A172 (cell line): ENCODE measurements around the gene GATA1. TPM values are rescaled to one million over a fixed set of nuclear protein-coding genes. Genes with fewer than 3 reads are reported as not detected.
"Not testable (repeated sequence)": the region's sequence is repeated elsewhere in the genome, so short reads cannot be mapped to it uniquely, and the experiment has no call there.

Experiments
- DNase-seq: peaks from one replicate; pipeline ENCODE4 v3.0.0-alpha.2; 2015; ENCODE audit warnings: low spot score
- total RNA-seq: library from RNA; depleted of rRNA; stranded (reverse); fragments of >200 nt; shearing (Covaris generic); gene quantifications from 2 replicates; pipeline ENCODE4 v1.2.3, GENCODE V29; 2014

Gene GATA1
- total RNA-seq, 1 experiment from 2014 or later: not detected

DNA sequence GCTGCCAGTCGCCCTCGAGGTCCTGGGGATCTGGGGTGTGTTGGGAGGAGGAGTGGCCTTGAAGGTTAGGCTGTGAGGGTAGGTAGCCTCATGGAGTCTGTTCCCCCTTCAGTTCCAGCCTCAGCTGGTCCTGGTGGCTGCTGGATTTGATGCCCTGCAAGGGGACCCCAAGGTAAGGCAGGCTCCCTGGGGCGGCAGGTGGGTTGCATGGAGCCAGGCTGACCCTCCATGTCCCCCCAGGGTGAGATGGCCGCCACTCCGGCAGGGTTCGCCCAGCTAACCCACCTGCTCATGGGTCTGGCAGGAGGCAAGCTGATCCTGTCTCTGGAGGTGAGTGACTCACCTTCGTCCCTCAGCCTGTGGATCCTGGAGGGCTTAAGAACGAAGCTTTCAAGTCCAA is 28.3 kb downstream of the GATA1 start:
- DNase-seq: no peak

DNA sequence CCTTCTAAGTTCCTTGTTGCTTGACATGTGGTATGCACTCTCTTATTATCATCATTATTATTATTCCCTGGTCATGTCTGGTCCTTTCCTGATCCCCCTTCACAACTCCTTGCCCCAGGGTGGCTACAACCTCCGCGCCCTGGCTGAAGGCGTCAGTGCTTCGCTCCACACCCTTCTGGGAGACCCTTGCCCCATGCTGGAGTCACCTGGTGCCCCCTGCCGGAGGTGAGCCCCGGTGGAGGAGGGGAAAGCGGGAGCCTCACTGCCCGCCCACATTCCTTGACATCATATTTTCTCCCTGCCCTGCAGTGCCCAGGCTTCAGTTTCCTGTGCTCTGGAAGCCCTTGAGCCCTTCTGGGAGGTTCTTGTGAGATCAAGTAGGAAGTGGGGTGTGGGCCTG is 28.9 kb downstream of the GATA1 start:
- DNase-seq: no peak

GRCh38 chrX:48816014-48816810 is 29.8 kb downstream of the GATA1 start:
- DNase-seq: no peak

DNA sequence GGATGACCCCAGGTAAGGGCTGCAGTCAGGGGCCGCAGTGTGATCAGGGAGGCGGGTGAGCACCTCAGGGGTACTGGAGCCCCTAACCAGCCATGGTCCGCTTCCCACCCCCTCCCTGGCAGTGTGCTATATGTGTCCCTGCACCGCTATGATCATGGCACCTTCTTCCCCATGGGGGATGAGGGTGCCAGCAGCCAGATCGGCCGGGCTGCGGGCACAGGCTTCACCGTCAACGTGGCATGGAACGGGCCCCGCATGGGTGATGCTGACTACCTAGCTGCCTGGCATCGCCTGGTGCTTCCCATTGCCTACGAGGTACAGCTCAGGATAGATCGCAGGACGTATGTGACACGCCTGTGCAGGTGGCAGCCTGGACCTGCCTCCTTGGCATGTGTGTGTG is 31.7 kb downstream of the GATA1 start:
- DNase-seq: no peak

DNA sequence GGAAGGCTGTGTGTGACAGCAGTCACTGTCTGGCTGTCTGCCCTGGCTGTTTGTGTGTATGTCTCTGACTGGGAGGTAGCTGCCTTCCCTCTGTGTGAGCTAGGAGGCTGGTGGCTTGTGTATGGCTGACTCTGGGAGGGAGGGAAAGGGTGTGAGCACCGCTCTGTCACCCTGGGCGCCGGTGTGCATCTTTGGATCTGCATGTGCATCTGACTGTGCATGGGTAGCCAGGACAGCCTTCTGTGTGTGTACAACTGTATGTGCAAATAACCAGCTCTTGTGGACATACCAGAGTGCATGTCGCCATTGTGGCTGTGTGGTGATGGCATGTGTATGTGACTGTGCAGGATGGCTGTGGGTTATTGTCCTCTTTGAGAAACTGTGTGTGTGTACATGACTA is 32.5 kb downstream of the GATA1 start:
- no peak for DNase-seq

- not testable (repeated sequence) for DNase-seq
These were observed 33.0 kb downstream of the GATA1 start for GRCh38 chrX:48819394-48819793.

- DNase-seq: no peak
These were observed 36.7 kb downstream of the GATA1 start for GRCh38 chrX:48823053-48823452.

- no peak for DNase-seq
These were observed 37.7 kb downstream of the GATA1 start for GRCh38 chrX:48824066-48824465.

DNA sequence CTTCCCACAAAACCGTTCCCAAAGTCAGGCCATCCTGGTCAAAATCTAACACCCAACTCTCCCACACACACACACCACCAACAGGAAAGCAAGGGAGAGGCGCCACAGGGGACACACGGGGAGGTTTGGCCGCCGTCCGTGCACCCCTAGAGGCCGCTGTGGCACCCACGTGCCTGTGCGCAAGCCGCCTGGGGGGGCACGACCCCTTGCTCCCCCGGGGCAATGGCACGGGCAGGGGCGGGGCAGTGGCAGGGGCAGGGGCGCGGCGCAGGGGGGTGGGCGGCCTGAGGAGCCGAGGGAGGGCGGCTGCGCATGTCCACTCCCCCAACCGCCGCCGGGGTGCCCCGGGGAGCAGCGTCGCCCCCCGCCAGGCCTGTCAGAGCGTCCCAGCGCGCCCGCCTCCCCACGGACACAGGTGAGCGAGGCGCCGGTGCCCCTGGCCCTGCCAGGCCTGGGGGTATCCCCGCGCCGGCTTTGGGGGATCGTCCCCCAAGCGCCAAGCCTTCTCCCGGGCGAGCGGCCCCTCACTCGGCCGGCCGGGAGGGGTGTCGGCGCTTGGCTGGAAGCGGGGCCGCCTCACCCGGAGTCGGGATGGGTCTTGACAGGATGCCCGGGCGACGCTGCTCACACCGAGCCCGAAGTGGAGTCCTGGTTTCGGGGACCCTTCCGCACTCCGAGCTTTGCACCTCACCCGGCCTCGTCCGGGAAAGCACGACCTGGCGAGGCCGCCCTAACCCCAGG is 39.9 kb downstream of the GATA1 start, which contains the start of gene ERAS:
TSS of gene ERAS (plus strand) at position 379 of the 741 bp plus-strand sequence. CDS start 2,611 bp downstream, outside the sequence.
- no peak for DNase-seq

GRCh38 chrX:48826876-48827653 is 40.7 kb downstream of the GATA1 start:
- no peak for DNase-seq

DNA sequence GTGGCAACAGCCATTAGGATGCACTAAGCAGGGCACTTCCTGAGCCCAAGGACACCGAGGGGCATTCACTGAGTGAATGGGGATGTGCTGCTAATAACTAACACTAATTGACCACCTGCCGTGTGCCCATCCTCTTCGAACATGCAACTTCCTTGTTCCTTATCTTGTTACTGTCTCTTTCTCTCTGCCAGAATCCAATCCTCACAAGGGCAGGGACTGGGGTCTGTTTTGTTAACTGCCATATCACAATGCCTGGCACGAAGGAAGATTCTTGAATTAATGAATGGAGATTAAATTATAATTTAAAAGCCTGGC is 41.2 kb downstream of the GATA1 start:
- DNase-seq: no peak

- no peak for DNase-seq
These were observed 42.8 kb downstream of the GATA1 start for GRCh38 chrX:48829016-48829735.

- no peak for DNase-seq
These were observed 44.9 kb downstream of the GATA1 start for GRCh38 chrX:48831136-48831908.

DNA sequence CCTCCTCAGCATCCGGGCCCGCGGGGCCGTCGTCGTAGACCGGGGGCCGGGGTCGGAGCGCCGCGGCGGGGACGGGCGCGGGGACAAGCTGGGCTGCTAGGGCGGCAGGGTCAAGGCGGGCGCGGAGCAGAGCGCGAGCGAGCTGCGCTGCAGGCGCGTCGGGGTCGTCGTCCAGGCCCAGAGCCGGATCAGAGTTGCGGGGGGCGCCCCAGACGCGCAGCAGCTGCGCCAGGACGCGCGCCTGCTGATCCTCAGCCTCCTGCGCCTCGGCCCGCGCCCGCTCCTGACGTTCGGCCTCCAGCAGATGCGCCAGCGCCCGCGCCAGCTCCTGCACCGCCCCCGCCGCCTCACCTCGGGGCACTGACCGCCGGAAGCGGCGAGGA is 45.5 kb downstream of the GATA1 start:
- DNase-seq: no peak

GRCh38 chrX:48833542-48834138 is 47.2 kb downstream of the GATA1 start:
- no peak for DNase-seq

DNA sequence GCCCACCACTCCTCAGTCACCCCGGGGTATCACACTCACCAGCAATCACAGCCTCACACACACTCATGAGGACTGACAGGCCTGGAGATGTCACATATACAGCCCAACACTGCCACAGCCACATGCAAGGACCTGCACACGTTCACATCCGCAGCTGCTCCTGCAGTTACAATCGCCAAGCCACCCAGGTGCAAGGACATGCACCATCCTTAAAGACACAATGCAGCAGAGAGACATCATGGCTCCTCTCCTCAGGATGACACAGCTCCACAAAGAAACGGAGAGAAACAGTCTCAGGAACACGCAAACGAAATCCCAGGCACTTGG is 48.0 kb downstream of the GATA1 start:
- no peak for DNase-seq

DNA sequence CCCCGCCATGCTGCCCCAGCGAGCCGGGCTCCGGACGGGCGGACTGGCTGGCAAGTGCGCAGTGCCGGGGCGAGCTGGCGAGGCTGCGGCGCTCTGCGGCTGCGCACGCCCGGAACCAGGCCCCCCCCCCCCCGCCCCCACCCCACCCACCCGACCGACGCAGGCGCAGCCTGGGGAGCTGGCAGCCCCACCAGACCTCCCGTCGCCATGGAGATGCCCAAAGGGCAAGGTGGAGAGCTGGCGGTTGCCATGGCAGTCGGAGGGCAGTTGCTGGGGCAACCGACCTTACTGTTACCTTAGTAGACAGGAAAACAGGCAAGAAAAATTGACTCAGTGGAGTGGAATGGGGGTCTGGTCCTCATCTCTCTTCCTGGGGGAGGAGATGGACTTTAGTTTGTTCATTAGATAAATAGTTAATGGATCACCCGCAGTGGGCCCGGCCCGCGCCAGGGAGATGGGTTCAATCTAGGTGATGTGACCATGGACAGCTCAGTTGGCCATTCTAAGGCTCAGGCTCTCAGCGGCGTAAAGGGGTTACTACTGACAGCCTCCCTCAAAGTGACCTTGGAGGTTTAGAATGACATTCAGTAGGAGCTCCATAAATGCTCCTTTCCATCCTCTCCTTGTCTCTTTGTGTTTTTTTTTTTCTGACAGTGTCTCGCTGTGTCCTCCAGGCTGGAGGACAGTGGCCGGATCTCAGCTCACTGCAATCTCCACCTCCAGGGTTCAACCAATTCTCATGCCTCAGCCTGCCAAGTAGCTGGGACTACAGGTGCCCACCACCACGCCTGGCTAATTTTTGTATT is 49.3 kb downstream of the GATA1 start, which contains the start of gene PCSK1N:
TSS of gene PCSK1N (minus strand) at position 87 of the 806 bp plus-strand sequence. CDS start at position 9, 78 bp downstream.
- no peak for DNase-seq

DNA sequence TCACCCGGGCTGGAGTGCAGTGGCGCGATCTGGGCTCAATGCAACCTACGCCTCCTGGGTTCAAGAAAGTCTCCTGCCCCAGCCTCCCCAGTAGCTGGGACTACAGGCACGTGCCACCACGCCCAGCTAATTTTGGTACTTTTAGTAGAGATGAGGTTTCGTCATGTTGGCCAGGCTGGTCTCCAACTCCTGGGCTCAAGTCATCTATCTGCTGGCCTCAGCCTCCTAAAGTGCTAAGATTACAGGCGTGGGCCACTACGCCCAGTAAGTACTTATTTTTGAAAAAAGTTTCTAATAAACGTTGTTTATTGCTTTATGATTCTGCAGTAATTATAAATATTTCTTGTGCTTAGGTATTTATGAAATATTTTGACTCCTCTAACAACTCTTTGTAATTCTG is 53.3 kb downstream of the GATA1 start:
- DNase-seq: no peak
